MCF 10A (cell line): ENCODE data around the gene SCN1B. TPM values are rescaled to one million over a fixed set of nuclear protein-coding genes. Genes with fewer than 3 reads are reported as not detected.

Experiments used
- BruUV-seq: library from RNA; stranded (reverse); fragments of 400-500 nt; replicated peaks from 2 replicates; lab custom pipeline; 2021; lab: Mats Ljungman, UMichigan
- CTCF ChIA-PET: fragments of 300-600 bp; sonication (Branson Sonifier 250); formaldehyde crosslinking; extraction: SDS; loops from one replicate; lab custom pipeline; 2021; ENCODE audit warnings: antibody characterized with exemption, inconsistent platforms; lab: Yijun Ruan, JAX
- POLR2A ChIA-PET: fragments of 300-600, 350-650 bp; sonication (Branson Sonifier 250); formaldehyde crosslinking; extraction: SDS; loops from one replicate; lab custom pipeline; 2020; ENCODE audit warnings: antibody characterized with exemption, inconsistent platforms; lab: Yijun Ruan, JAX
- DNase-seq: peaks from one replicate; pipeline ENCODE4 v3.0.0-alpha.2; 2018; ENCODE audit not compliant: unreplicated experiment
- H3K27ac Mint-ChIP-seq: one replicate; pipeline ENCODE4 v1.8.0; 2022; ENCODE audit warnings: mild to moderate bottlenecking, low read depth, mixed read lengths; ENCODE audit not compliant: unreplicated experiment
- H3K27me3 Mint-ChIP-seq: one replicate; pipeline ENCODE4 v1.8.0; 2022; ENCODE audit warnings: mixed read lengths; ENCODE audit not compliant: insufficient read depth, unreplicated experiment
- H3K36me3 Mint-ChIP-seq: one replicate; pipeline ENCODE4 v1.8.0; 2022; ENCODE audit warnings: mild to moderate bottlenecking, moderate library complexity, mixed read lengths; ENCODE audit not compliant: insufficient read depth, unreplicated experiment
- H3K4me1 Mint-ChIP-seq: one replicate; pipeline ENCODE4 v1.8.0; 2022; ENCODE audit warnings: mixed read lengths; ENCODE audit not compliant: insufficient read depth, unreplicated experiment
- H3K4me3 Mint-ChIP-seq: one replicate; pipeline ENCODE4 v1.8.0; 2022; ENCODE audit warnings: mild to moderate bottlenecking, moderate library complexity, mixed read lengths; ENCODE audit not compliant: unreplicated experiment
- H3K9me3 Mint-ChIP-seq: one replicate; pipeline ENCODE4 v1.8.0; 2022; ENCODE audit warnings: mixed read lengths; ENCODE audit not compliant: unreplicated experiment
- CTCF ChIP-seq: fragments of 200-600 bp; IDR thresholded peaks from one replicate; pipeline ENCODE4 v1.8.0; 2022; ENCODE audit warnings: antibody characterized with exemption, mild to moderate bottlenecking; ENCODE audit not compliant: unreplicated experiment
- intact Hi-C: fragments of 100-400 bp; cut with micrococcal nuclease; formaldehyde crosslinking; loops from 2 replicates; pipeline ENCODE4 v1.14.1; 2022
- total RNA-seq: library from RNA; stranded (reverse); gene quantifications from 2 replicates; pipeline ENCODE4 v1.2.3, GENCODE V29; 2022

Gene SCN1B
- total RNA-seq, 1 experiment from 2014 or later = 0.19 TPM

GRCh38 chr19:35084509-35084762, 54.2 kb downstream of the SCN1B start:
- ChIA-PET CTCF (interaction anchor here (0.7 to 1.6 kb wide), 2 partner anchors 40 to 83 kb away, joined by 4 to 5 read pairs; no protein-coding TSS in a partner anchor), POLR2A (no interaction called here)
- peaks cover 3% of the 10 kb centered on the region for H3K27me3 Mint-ChIP-seq
- H3K36me3 Mint-ChIP-seq = no peaks in the 10 kb centered on the region
- H3K27ac Mint-ChIP-seq = no peak overlapping the region
- intact Hi-C loops = loop anchor here (10.0 kb wide), 1 partner anchor 110 kb away; no protein-coding TSS in a partner anchor
- no peaks in the 10 kb centered on the region for H3K9me3 Mint-ChIP-seq
- DNase-seq = no peak
- H3K4me1 Mint-ChIP-seq = peaks cover 5% of the 10 kb centered on the region
- no peak for TF ChIP-seq CTCF
- no peak overlapping the region for H3K4me3 Mint-ChIP-seq
- no TSS peak for BruUV-seq

GRCh38 chr19:35085947-35086346, 55.7 kb downstream of the SCN1B start:
- intact Hi-C loops = loop anchor here (10.0 kb wide), 1 partner anchor 111 kb away; no protein-coding TSS in a partner anchor
- H3K9me3 Mint-ChIP-seq = no peaks in the 10 kb centered on the region
- no TSS peak for BruUV-seq
- H3K4me3 Mint-ChIP-seq = no peak overlapping the region
- no peak for DNase-seq
- ChIA-PET POLR2A (interaction anchor here (0.9 to 2.1 kb wide), 2 partner anchors 10 to 39 kb away, joined by 4 to 6 read pairs; no protein-coding TSS in a partner anchor), CTCF (interaction anchor here (0.9 to 4.7 kb wide), 6 partner anchors 19 to 57 kb away, joined by 3 to 25 read pairs (median 3); no protein-coding TSS in a partner anchor)
- TF ChIP-seq CTCF = no peak
- H3K4me1 Mint-ChIP-seq = peaks cover 5% of the 10 kb centered on the region
- no peak overlapping the region for H3K27ac Mint-ChIP-seq
- H3K27me3 Mint-ChIP-seq = no peaks in the 10 kb centered on the region
- no peaks in the 10 kb centered on the region for H3K36me3 Mint-ChIP-seq

- no peaks in the 10 kb centered on the region for H3K36me3 Mint-ChIP-seq
- H3K27me3 Mint-ChIP-seq = no peaks in the 10 kb centered on the region
- POLR2A ChIA-PET = interaction anchor here (1.1 to 2.1 kb wide), 2 partner anchors 10 to 29 kb away, joined by 3 to 6 read pairs; partner anchors contain the start of gene FXYD3
- DNase-seq = no peak
- TF ChIP-seq CTCF = no peak
- BruUV-seq = no TSS peak
- intact Hi-C loops = loop anchor here (10.0 kb wide), 1 partner anchor 112 kb away; no protein-coding TSS in a partner anchor
- peaks cover 5% of the 10 kb centered on the region for H3K4me1 Mint-ChIP-seq
- H3K9me3 Mint-ChIP-seq = no peaks in the 10 kb centered on the region
- H3K27ac Mint-ChIP-seq = no peak overlapping the region
- CTCF ChIA-PET = interaction anchor here (0.9 to 4.7 kb wide), 5 partner anchors 19 to 114 kb away, joined by 3 to 25 read pairs (median 3); no protein-coding TSS in a partner anchor
- H3K4me3 Mint-ChIP-seq = no peak overlapping the region
Measured at GRCh38 chr19:35086455-35086854, 56.2 kb downstream of the SCN1B start.

GRCh38 chr19:35087393-35087792, 57.1 kb downstream of the SCN1B start:
- intact Hi-C loops = loop anchor here (10.0 kb wide), 1 partner anchor 113 kb away; no protein-coding TSS in a partner anchor
- TF ChIP-seq CTCF = no peak
- Mint-ChIP-seq H3K4me1 (peaks cover 5% of the 10 kb centered on the region), H3K4me3 (no peak overlapping the region), H3K27me3 (no peaks in the 10 kb centered on the region), H3K27ac (no peak overlapping the region), H3K36me3 (no peaks in the 10 kb centered on the region), H3K9me3 (no peaks in the 10 kb centered on the region)
- POLR2A ChIA-PET = interaction anchor here (0.6 to 1.1 kb wide), 3 partner anchors 28 to 50 kb away, joined by 3 to 4 read pairs (median 3); partner anchors contain the start of gene FXYD3
- BruUV-seq = no TSS peak
- CTCF ChIA-PET = interaction anchor here (0.6 to 4.7 kb wide), 7 partner anchors 18 to 115 kb away, joined by 3 to 25 read pairs (median 3); no protein-coding TSS in a partner anchor
- DNase-seq = no peak
